SK-N-SH treated with all-trans-retinoic acid at 6 μM for 48 hours (cell line): ENCODE results near the gene CEMIP.

Experiments
- ATAC-seq: fragments of 200-7000 bp; cut with Tn5 transposase; 3 replicates; pipeline ENCODE4 v1.9.1; 2020; ENCODE audit warnings: mild to moderate bottlenecking, moderate library complexity
- ARNTL ChIP-seq: fragments of 450-650 bp; formaldehyde crosslinking; IDR thresholded peaks from 2 replicates; pipeline ENCODE4 v1.5.0; 2020; ENCODE audit warnings: low read depth, mild to moderate bottlenecking, moderate library complexity, borderline replicate concordance
- BACH2 ChIP-seq: fragments of 250-450 bp; sonication (Bioruptor Pico); IDR thresholded peaks from 2 replicates; pipeline ENCODE4 v1.9.0; 2021; ENCODE audit warnings: mild to moderate bottlenecking, borderline replicate concordance
- CREB5 ChIP-seq: fragments of 250-450 bp; sonication (Bioruptor Pico); IDR thresholded peaks from 2 replicates; pipeline ENCODE4 v1.5.1; 2020; ENCODE audit warnings: low read depth, mild to moderate bottlenecking, moderate library complexity
- CSDC2 ChIP-seq: fragments of 250-450 bp; sonication (Bioruptor Pico); IDR thresholded peaks from 2 replicates; pipeline ENCODE4 v1.5.0; 2020; ENCODE audit warnings: mild to moderate bottlenecking, moderate library complexity
- CSRNP3 ChIP-seq: fragments of 250-450 bp; sonication (Bioruptor Pico); IDR thresholded peaks from 2 replicates; pipeline ENCODE4 v1.5.1; 2021; ENCODE audit warnings: mild to moderate bottlenecking, moderate library complexity
- ESRRG ChIP-seq: fragments of 250-450 bp; sonication (Bioruptor Pico); IDR thresholded peaks from 2 replicates; pipeline ENCODE4 v1.6.1; 2021; ENCODE audit warnings: mild to moderate bottlenecking
- GLIS3 ChIP-seq: fragments of 250-450 bp; sonication (Bioruptor Pico); IDR thresholded peaks from 2 replicates; pipeline ENCODE4 v1.5.0; 2020; ENCODE audit warnings: mild to moderate bottlenecking, moderate library complexity
- ISL1 ChIP-seq: fragments of 250-450 bp; sonication (Bioruptor Pico); IDR thresholded peaks from 2 replicates; pipeline ENCODE4 v2.1.2; 2022; ENCODE audit warnings: mild to moderate bottlenecking, moderate library complexity
- OSR1 ChIP-seq: fragments of 250-450 bp; sonication (Bioruptor Pico); IDR thresholded peaks from 2 replicates; pipeline ENCODE4 v1.8.0; 2022; ENCODE audit warnings: moderate library complexity, mild to moderate bottlenecking, inconsistent platforms
- PATZ1 ChIP-seq: fragments of 250-450 bp; sonication (Bioruptor Pico); IDR thresholded peaks from 2 replicates; pipeline ENCODE4 v1.8.0; 2020; ENCODE audit warnings: mild to moderate bottlenecking, moderate library complexity, borderline replicate concordance
- RARB ChIP-seq: fragments of 250-450 bp; sonication (Bioruptor Pico); IDR thresholded peaks from 2 replicates; pipeline ENCODE4 v1.8.0; 2021; ENCODE audit warnings: mild to moderate bottlenecking, moderate library complexity
- SNAI2 ChIP-seq: fragments of 250-450 bp; sonication (Bioruptor Pico); IDR thresholded peaks from 2 replicates; pipeline ENCODE4 v1.5.0; 2020; ENCODE audit warnings: mild to moderate bottlenecking, moderate library complexity
- TCF4 ChIP-seq: fragments of 250-450 bp; sonication (Bioruptor Pico); IDR thresholded peaks from 2 replicates; pipeline ENCODE4 v1.8.0; 2021; ENCODE audit warnings: mild to moderate bottlenecking, moderate library complexity, borderline replicate concordance
- TOX ChIP-seq: fragments of 250-450 bp; sonication (Bioruptor Pico); IDR thresholded peaks from 2 replicates; pipeline ENCODE4 v1.8.0; 2021; ENCODE audit warnings: mild to moderate bottlenecking, moderate library complexity, borderline replicate concordance
- TSHZ2 ChIP-seq: fragments of 250-450 bp; sonication (Bioruptor Pico); IDR thresholded peaks from 2 replicates; pipeline ENCODE4 v1.5.0; 2020; ENCODE audit warnings: mild to moderate bottlenecking, moderate library complexity
- ZC3H10 ChIP-seq: fragments of 250-450 bp; sonication (Bioruptor Pico); IDR thresholded peaks from 2 replicates; pipeline ENCODE4 v1.5.1; 2021; ENCODE audit warnings: mild to moderate bottlenecking, moderate library complexity
- ZFP3 ChIP-seq: fragments of 250-450 bp; sonication (Bioruptor Pico); IDR thresholded peaks from 2 replicates; pipeline ENCODE4 v1.5.0; 2020; ENCODE audit warnings: mild to moderate bottlenecking, moderate library complexity
- ZFP30 ChIP-seq: fragments of 450-650 bp; formaldehyde crosslinking; IDR thresholded peaks from 2 replicates; pipeline ENCODE4 v1.5.0; 2022; ENCODE audit warnings: mild to moderate bottlenecking, moderate library complexity
- ZNF565 ChIP-seq: fragments of 450-650 bp; formaldehyde crosslinking; conservative IDR thresholded peaks from 2 replicates; pipeline ENCODE4 v1.5.0; 2020; ENCODE audit warnings: low read depth, mild to moderate bottlenecking, moderate library complexity
- ZNF70 ChIP-seq: fragments of 450-650 bp; formaldehyde crosslinking; IDR thresholded peaks from 2 replicates; pipeline ENCODE4 v1.5.0; 2020; ENCODE audit warnings: mild to moderate bottlenecking, moderate library complexity

CEMIP gene

GRCh38 chr15:80870366-80870765, 91.2 kb downstream of the CEMIP start:
- no peak for ATAC-seq
- no peak for TF ChIP-seq ESRRG (CRISPR knock-in tag)
- no peak for TF ChIP-seq OSR1 (CRISPR knock-in tag)
- no peak for TF ChIP-seq TSHZ2
- no peak for TF ChIP-seq ISL1 (CRISPR knock-in tag)
- TF ChIP-seq SNAI2 (CRISPR knock-in tag), result no peak
- TF ChIP-seq ZFP30 (CRISPR knock-in tag), result no peak
- TF ChIP-seq TCF4 (CRISPR knock-in tag), result no peak
- TF ChIP-seq PATZ1 (CRISPR knock-in tag), result no peak
- no peak for TF ChIP-seq ZC3H10
- TF ChIP-seq BACH2 (CRISPR knock-in tag), result no peak
- TF ChIP-seq ZNF565 (CRISPR knock-in tag), result no peak
- no peak for TF ChIP-seq RARB
- no peak for TF ChIP-seq ARNTL (CRISPR knock-in tag)
- no peak for TF ChIP-seq CREB5 (CRISPR knock-in tag)
- no peak for TF ChIP-seq ZFP3
- TF ChIP-seq, all 23 proteins: peak for 0

GRCh38 chr15:80870893-80871292, 91.7 kb downstream of the CEMIP start:
- TF ChIP-seq ESRRG (CRISPR knock-in tag), result no peak
- TF ChIP-seq GLIS3 (CRISPR knock-in tag), result no peak
- no peak for TF ChIP-seq ZNF565 (CRISPR knock-in tag)
- TF ChIP-seq ZFP3, result no peak
- TF ChIP-seq ISL1 (CRISPR knock-in tag), result no peak
- no peak for TF ChIP-seq PATZ1 (CRISPR knock-in tag)
- no peak for TF ChIP-seq CREB5 (CRISPR knock-in tag)
- no peak for TF ChIP-seq ZFP30 (CRISPR knock-in tag)
- no peak for TF ChIP-seq CSRNP3 (CRISPR knock-in tag)
- no peak for TF ChIP-seq ZNF70 (CRISPR knock-in tag)
- no peak for TF ChIP-seq ZC3H10
- no peak for TF ChIP-seq CSDC2 (CRISPR knock-in tag)
- TF ChIP-seq TOX (CRISPR knock-in tag), result no peak
- no peak for TF ChIP-seq SNAI2 (CRISPR knock-in tag)
- TF ChIP-seq OSR1 (CRISPR knock-in tag), result no peak
- ATAC-seq, result no peak
